Gastroesophageal sphincter (tissue), 3 donors: ENCODE results near the gene ICOSLG.
"Not testable (repeated sequence)": the region's sequence is repeated elsewhere in the genome, so short reads cannot be mapped to it uniquely, and the experiment has no call there.

ENCODE experiments used
- POLR2AphosphoS5 ChIP-seq: sonication (generic); formaldehyde crosslinking; IDR thresholded peaks from one replicate; pipeline ENCODE4 v1.6.1; 2017; ENCODE audit warnings: antibody characterized with exemption
- TF ChIP-seq, protein P1 (sequence below), 4 experiments: fragments of 200-600 bp in 2 of 4; fragments of 450-650 bp in 2 of 4; sonication (generic) in 1 of 4; IDR thresholded peaks; one replicate each; pipeline ENCODE4 v1.5.1; 2017 to 2019; ENCODE audit warnings: antibody characterized with exemption in 4 of 4, mild to moderate bottlenecking in 2 of 4, moderate library complexity in 2 of 4

DNA sequence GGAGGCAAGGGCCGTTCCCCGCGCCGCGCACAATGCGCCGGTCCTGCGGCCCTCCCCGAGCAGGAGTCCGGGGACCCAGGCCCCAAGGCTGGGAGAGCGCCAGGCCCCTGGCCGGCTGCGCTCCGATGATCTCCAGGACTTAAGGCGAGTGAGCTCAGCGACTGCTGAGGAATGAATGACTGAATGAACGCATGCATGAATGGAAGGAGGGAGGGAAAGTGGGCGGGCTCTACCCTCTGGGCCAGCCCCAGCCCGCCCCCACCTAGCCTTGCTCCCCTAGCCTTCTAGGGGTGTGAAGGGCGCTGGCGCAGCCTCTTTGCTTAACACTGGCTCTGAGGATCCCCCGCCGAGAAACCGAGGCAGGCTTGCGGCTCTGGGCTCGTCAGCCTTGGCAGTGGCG, 538 bp upstream of the ICOSLG start:
- TF ChIP-seq, protein P1, sequence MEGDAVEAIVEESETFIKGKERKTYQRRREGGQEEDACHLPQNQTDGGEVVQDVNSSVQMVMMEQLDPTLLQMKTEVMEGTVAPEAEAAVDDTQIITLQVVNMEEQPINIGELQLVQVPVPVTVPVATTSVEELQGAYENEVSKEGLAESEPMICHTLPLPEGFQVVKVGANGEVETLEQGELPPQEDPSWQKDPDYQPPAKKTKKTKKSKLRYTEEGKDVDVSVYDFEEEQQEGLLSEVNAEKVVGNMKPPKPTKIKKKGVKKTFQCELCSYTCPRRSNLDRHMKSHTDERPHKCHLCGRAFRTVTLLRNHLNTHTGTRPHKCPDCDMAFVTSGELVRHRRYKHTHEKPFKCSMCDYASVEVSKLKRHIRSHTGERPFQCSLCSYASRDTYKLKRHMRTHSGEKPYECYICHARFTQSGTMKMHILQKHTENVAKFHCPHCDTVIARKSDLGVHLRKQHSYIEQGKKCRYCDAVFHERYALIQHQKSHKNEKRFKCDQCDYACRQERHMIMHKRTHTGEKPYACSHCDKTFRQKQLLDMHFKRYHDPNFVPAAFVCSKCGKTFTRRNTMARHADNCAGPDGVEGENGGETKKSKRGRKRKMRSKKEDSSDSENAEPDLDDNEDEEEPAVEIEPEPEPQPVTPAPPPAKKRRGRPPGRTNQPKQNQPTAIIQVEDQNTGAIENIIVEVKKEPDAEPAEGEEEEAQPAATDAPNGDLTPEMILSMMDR (IDR thresholded peaks at IDR 0.05): not testable (repeated sequence)
- not testable (repeated sequence) for TF ChIP-seq POLR2AphosphoS5
